OCI-LY1 (cell line): Measurements from ENCODE around the gene SMPD1.

Experiments used
- H2AFZ ChIP-seq: fragments of 200-600 bp; sonication (generic), shearing (Covaris generic); 2 replicates; pipeline ENCODE4 v1.6.0; 2014; ENCODE audit warnings: antibody characterized with exemption, mild to moderate bottlenecking, low read length
- H3F3A ChIP-seq: fragments of 200-600 bp; sonication (generic), shearing (Covaris generic); 2 replicates; pipeline ENCODE4 v1.6.0; 2014; ENCODE audit warnings: mild to moderate bottlenecking, antibody characterized with exemption, low read length, moderate library complexity; ENCODE audit not compliant: insufficient read depth
- H3K27ac ChIP-seq: fragments of 200-600 bp; sonication (generic); 2 replicates; pipeline ENCODE4 v1.5.1; 2014; ENCODE audit warnings: low read length, mixed run types, mild to moderate bottlenecking, low read depth; ENCODE audit not compliant: poor library complexity, severe bottlenecking
- H3K27me3 ChIP-seq: fragments of 200-600 bp; sonication (generic); 2 replicates; pipeline ENCODE4 v1.6.0; 2014; ENCODE audit warnings: antibody characterized with exemption, mild to moderate bottlenecking, low read length, moderate library complexity; ENCODE audit not compliant: insufficient read depth
- H3K36me3 ChIP-seq: fragments of 200-600 bp; sonication (generic); 2 replicates; pipeline ENCODE4 v1.6.1; 2014; ENCODE audit warnings: mild to moderate bottlenecking, antibody characterized with exemption, low read length, moderate library complexity, mixed read lengths; ENCODE audit not compliant: insufficient read depth
- H3K4me1 ChIP-seq: fragments of 200-600 bp; sonication (generic); 2 replicates; pipeline ENCODE4 v1.5.1; 2014; ENCODE audit warnings: mild to moderate bottlenecking, low read length, moderate library complexity; ENCODE audit not compliant: insufficient read depth, severe bottlenecking
- H3K4me2 ChIP-seq: fragments of 200-600 bp; sonication (generic), shearing (Covaris generic); 2 replicates; pipeline ENCODE4 v1.6.1; 2014; ENCODE audit warnings: low read length
- H3K4me3 ChIP-seq: fragments of 200-600 bp; sonication (generic); 2 replicates; pipeline ENCODE4 v1.5.1; 2014; ENCODE audit warnings: low read length, low read depth, mild to moderate bottlenecking, mixed read lengths; ENCODE audit not compliant: poor library complexity, severe bottlenecking
- H3K79me2 ChIP-seq: fragments of 200-600 bp; shearing (Covaris generic); 2 replicates; pipeline ENCODE4 v1.6.1; 2016; ENCODE audit warnings: mixed run types, low read length, mixed read lengths; ENCODE audit not compliant: insufficient read depth
- H3K9ac ChIP-seq: fragments of 200-600 bp; sonication (generic), shearing (Covaris generic); 2 replicates; pipeline ENCODE4 v1.6.1; 2014; ENCODE audit warnings: mild to moderate bottlenecking, low read length, mixed read lengths
- H3K9me2 ChIP-seq: fragments of 200-600 bp; sonication (generic), shearing (Covaris generic); 2 replicates; pipeline ENCODE4 v1.6.1; 2014; ENCODE audit warnings: low read depth, mild to moderate bottlenecking, low read length, mixed read lengths
- H3K9me3 ChIP-seq: fragments of 200-600 bp; shearing (Covaris generic); 2 replicates; pipeline ENCODE4 v1.6.1; 2014; ENCODE audit warnings: low read length, mixed read lengths
- H4K20me1 ChIP-seq: fragments of 200-600 bp; sonication (generic), shearing (Covaris generic); 2 replicates; pipeline ENCODE4 v1.6.0; 2016; ENCODE audit warnings: mild to moderate bottlenecking, low read length; ENCODE audit not compliant: insufficient read depth
- CTCF ChIP-seq: fragments of 200-600 bp; sonication (generic), shearing (Covaris generic); IDR thresholded peaks from 2 replicates; pipeline ENCODE4 v1.5.1; 2017; ENCODE audit warnings: mild to moderate bottlenecking, antibody characterized with exemption, low read length, moderate library complexity, mixed read lengths
- EZH2 ChIP-seq: fragments of 200-600 bp; sonication (generic), shearing (Covaris generic); IDR thresholded peaks from 2 replicates; pipeline ENCODE4 v1.8.0; 2017; ENCODE audit warnings: borderline replicate concordance, mixed run types, mild to moderate bottlenecking, antibody characterized with exemption, low read length, moderate library complexity, mixed read lengths

Gene SMPD1

GRCh38 chr11:6397636-6398035, 7.4 kb downstream of the SMPD1 start:
- no peak for TF ChIP-seq CTCF
- TF ChIP-seq EZH2 = no peak
- Histone ChIP-seq H3K27ac (no peak overlapping the region), H3K79me2 (no peaks in the 10 kb centered on the region), H3K9me2 (no peaks in the 10 kb centered on the region), H3K4me3 (no peak overlapping the region), H3F3A (no peaks in the 10 kb centered on the region), H2AFZ (no peak overlapping the region), H3K36me3 (no peaks in the 10 kb centered on the region), H3K4me2 (no peak overlapping the region), H4K20me1 (no peaks in the 10 kb centered on the region), H3K27me3 (no peaks in the 10 kb centered on the region), H3K9me3 (no peaks in the 10 kb centered on the region), H3K9ac (no peak overlapping the region), H3K4me1 (peaks cover 9% of the 10 kb centered on the region)

GRCh38 chr11:6400431-6401345, 10.4 kb downstream of the SMPD1 start:
- H4K20me1 ChIP-seq = no peaks in the 10 kb centered on the region
- H3K79me2 ChIP-seq = no peaks in the 10 kb centered on the region
- no peak overlapping the region for H2AFZ ChIP-seq
- no peaks in the 10 kb centered on the region for H3K36me3 ChIP-seq
- H3K27ac ChIP-seq = no peak overlapping the region
- H3K4me1 ChIP-seq = peaks cover 25% of the 10 kb centered on the region
- H3K9me2 ChIP-seq = no peaks in the 10 kb centered on the region
- no peaks in the 10 kb centered on the region for H3K27me3 ChIP-seq
- no peak overlapping the region for H3K4me2 ChIP-seq
- H3K9ac ChIP-seq = no peak overlapping the region
- H3F3A ChIP-seq = no peaks in the 10 kb centered on the region
- H3K9me3 ChIP-seq = no peaks in the 10 kb centered on the region
- no peak overlapping the region for H3K4me3 ChIP-seq
- TF ChIP-seq CTCF = no peak
- no peak for TF ChIP-seq EZH2

GRCh38 chr11:6401464-6401863, 11.2 kb downstream of the SMPD1 start:
- H3K4me2 ChIP-seq = no peak overlapping the region
- no peaks in the 10 kb centered on the region for H3K9me3 ChIP-seq
- H3K9ac ChIP-seq = no peak overlapping the region
- H3K4me3 ChIP-seq = no peak overlapping the region
- H4K20me1 ChIP-seq = no peaks in the 10 kb centered on the region
- H3K4me1 ChIP-seq = peaks cover 25% of the 10 kb centered on the region
- H3F3A ChIP-seq = no peaks in the 10 kb centered on the region
- no peak overlapping the region for H3K27ac ChIP-seq
- H3K36me3 ChIP-seq = no peaks in the 10 kb centered on the region
- no peaks in the 10 kb centered on the region for H3K79me2 ChIP-seq
- H3K9me2 ChIP-seq = no peaks in the 10 kb centered on the region
- H2AFZ ChIP-seq = no peak overlapping the region
- TF ChIP-seq EZH2 = no peak
- no peak for TF ChIP-seq CTCF
- H3K27me3 ChIP-seq = no peaks in the 10 kb centered on the region
